Measurements from ENCODE around the gene CACNB3.

CACNB3 gene

GRCh38 chr12:48817873-48818830 is at the start of gene CACNB3:
Gene CACNB3, plus strand, starts transcription at chr12:48818496. Its CDS starts 434 bp downstream, at chr12:48818930.
- peak; percentile 22 to 30 for DNase-seq

- DNase-seq, result no peak
These were observed 49.6 kb upstream of the CACNB3 start for GRCh38 chr12:48768736-48769135.

GRCh38 chr12:48770756-48771155 is 47.5 kb upstream of the CACNB3 start:
- no peak for DNase-seq

GRCh38 chr12:48771588-48772112 is 46.6 kb upstream of the CACNB3 start:
- DNase-seq, result no peak

- no peak for DNase-seq
These were observed 44.6 kb upstream of the CACNB3 start for GRCh38 chr12:48773686-48774085.

GRCh38 chr12:48774516-48774915 is 43.8 kb upstream of the CACNB3 start:
- DNase-seq, result no peak

- DNase-seq, result no peak
These were observed 43.0 kb upstream of the CACNB3 start for GRCh38 chr12:48775299-48775698.

GRCh38 chr12:48775991-48776649 is 42.2 kb upstream of the CACNB3 start:
- no peak for DNase-seq

GRCh38 chr12:48776956-48777355 is 41.3 kb upstream of the CACNB3 start:
- no peak for DNase-seq

GRCh38 chr12:48777501-48778400 is 40.5 kb upstream of the CACNB3 start:
- DNase-seq, result no peak

GRCh38 chr12:48779869-48780268 is 38.4 kb upstream of the CACNB3 start:
- DNase-seq, result peak; percentile 7 to 84

- no peak for DNase-seq
These were observed 37.8 kb upstream of the CACNB3 start for GRCh38 chr12:48780381-48781025.

- DNase-seq, result no peak
These were observed 36.4 kb upstream of the CACNB3 start for GRCh38 chr12:48781750-48782456.

GRCh38 chr12:48782457-48783395 is 35.6 kb upstream of the CACNB3 start:
- DNase-seq, result no peak

GRCh38 chr12:48783432-48783831 is 34.9 kb upstream of the CACNB3 start:
- DNase-seq, result no peak

- no peak for DNase-seq
These were observed 31.4 kb upstream of the CACNB3 start for GRCh38 chr12:48786591-48787544.

GRCh38 chr12:48787791-48788523 is 30.3 kb upstream of the CACNB3 start:
- DNase-seq, result no peak

- no peak for DNase-seq
These were observed 29.8 kb upstream of the CACNB3 start for GRCh38 chr12:48788524-48788853.

Data from bone marrow (tissue), 2 donors.